Measurements from ENCODE around the gene YWHAE.

GRCh38 chr17:1347589-1348323, 52.3 kb downstream of the YWHAE start:
- TF ChIP-seq CTCF (IDR thresholded peaks at IDR 0.05 in 2 of 3, conservative IDR thresholded peaks at IDR 0.05 in 1 of 3; ENCODE audit: insufficient read depth in 2 of 3, low read depth in 1 of 3, low read length in 3 of 3): no peak
- TF ChIP-seq USF2 (CRISPR knock-in tag; IDR thresholded peaks at IDR 0.05): no peak
- no peak for TF ChIP-seq NR2C2 (CRISPR knock-in tag; IDR thresholded peaks at IDR 0.05)
- no peak for TF ChIP-seq NR2C2 (tag; IDR thresholded peaks at IDR 0.05)
- no peak for TF ChIP-seq REST (IDR thresholded peaks at IDR 0.05; ENCODE audit: borderline replicate concordance)
- TF ChIP-seq REST (CRISPR knock-in tag; IDR thresholded peaks at IDR 0.05; ENCODE audit: low read depth): no peak
- TF ChIP-seq SP1 (CRISPR knock-in tag; IDR thresholded peaks at IDR 0.05): no peak
- no peak for TF ChIP-seq TAF7 (tag; IDR thresholded peaks at IDR 0.05)
- no peak for TF ChIP-seq DIDO1 (tag; IDR thresholded peaks at IDR 0.05; ENCODE audit: low read depth)
- TF ChIP-seq ELK1 (CRISPR knock-in tag; IDR thresholded peaks at IDR 0.05): no peak
- no peak for TF ChIP-seq THRA (IDR thresholded peaks at IDR 0.05)

All from K562 (cell line).